ENCODE results near the gene DSG2.

DNA sequence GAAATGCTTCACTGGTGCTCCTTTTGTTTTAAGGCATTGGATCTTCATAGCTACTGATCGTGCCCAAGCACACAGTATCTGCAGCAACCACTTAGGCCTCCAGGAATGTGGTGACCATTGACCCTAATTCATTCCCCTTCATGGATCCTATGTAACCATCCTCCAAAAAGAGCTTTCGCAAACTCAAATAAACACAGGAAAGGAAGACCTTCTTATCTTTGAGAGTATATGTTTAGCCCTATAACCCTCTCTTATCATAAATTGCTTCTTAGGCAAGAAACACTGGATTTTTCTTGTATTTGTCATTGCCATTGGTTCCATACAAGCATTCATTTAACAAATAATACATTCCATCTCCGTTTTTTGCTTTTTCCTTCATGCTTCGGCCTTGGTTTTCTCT is 89.6 kb downstream of the DSG2 start:
- TF ChIP-seq, protein P1, sequence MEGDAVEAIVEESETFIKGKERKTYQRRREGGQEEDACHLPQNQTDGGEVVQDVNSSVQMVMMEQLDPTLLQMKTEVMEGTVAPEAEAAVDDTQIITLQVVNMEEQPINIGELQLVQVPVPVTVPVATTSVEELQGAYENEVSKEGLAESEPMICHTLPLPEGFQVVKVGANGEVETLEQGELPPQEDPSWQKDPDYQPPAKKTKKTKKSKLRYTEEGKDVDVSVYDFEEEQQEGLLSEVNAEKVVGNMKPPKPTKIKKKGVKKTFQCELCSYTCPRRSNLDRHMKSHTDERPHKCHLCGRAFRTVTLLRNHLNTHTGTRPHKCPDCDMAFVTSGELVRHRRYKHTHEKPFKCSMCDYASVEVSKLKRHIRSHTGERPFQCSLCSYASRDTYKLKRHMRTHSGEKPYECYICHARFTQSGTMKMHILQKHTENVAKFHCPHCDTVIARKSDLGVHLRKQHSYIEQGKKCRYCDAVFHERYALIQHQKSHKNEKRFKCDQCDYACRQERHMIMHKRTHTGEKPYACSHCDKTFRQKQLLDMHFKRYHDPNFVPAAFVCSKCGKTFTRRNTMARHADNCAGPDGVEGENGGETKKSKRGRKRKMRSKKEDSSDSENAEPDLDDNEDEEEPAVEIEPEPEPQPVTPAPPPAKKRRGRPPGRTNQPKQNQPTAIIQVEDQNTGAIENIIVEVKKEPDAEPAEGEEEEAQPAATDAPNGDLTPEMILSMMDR (IDR thresholded peaks at IDR 0.05), result no peak
- TF ChIP-seq POLR2A (IDR thresholded peaks at IDR 0.05), result no peak
